ENCODE results near the gene TPP1.

DNA sequence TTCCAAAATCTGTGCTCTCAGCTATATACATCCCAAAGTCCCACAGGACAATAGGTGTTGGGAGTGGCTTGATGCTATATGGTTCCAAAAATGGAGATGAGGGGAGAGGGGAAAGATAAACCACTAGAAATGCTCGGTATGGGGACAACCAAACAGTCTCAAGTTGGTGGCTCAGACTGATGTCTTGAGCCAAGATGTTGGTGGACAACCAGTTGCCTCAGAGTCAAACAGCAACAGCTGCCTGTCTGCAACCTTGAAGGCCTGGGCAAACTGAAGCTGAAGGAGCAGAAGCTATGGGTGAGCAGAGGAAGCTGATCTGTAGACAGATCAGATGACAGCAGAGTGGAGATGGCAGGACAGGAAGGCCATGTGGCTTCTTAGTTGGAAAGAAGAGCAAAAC lies 19.8 kb downstream of the TPP1 start:
- TF ChIP-seq ELF1 (CRISPR knock-in tag; IDR thresholded peaks at IDR 0.05) (no peak), SALL1 (CRISPR knock-in tag; IDR thresholded peaks at IDR 0.05) (no peak), GLI4 (CRISPR knock-in tag; IDR thresholded peaks at IDR 0.05; ENCODE audit: borderline replicate concordance) (no peak), EZH2 (conservative IDR thresholded peaks at IDR 0.05; ENCODE audit: low read depth, low read length) (no peak), ZBTB7A (CRISPR knock-in tag; IDR thresholded peaks at IDR 0.05) (no peak), POLR2AphosphoS5 (IDR thresholded peaks at IDR 0.05; ENCODE audit: low read depth, low read length) (no peak), ATF3 (CRISPR knock-in tag; IDR thresholded peaks at IDR 0.05) (no peak), PCBP2 (optimal IDR thresholded peaks at IDR 0.05; ENCODE audit: low read depth, low read length, poor library complexity, severe bottlenecking) (no peak)
- TF ChIP-seq, protein P1, sequence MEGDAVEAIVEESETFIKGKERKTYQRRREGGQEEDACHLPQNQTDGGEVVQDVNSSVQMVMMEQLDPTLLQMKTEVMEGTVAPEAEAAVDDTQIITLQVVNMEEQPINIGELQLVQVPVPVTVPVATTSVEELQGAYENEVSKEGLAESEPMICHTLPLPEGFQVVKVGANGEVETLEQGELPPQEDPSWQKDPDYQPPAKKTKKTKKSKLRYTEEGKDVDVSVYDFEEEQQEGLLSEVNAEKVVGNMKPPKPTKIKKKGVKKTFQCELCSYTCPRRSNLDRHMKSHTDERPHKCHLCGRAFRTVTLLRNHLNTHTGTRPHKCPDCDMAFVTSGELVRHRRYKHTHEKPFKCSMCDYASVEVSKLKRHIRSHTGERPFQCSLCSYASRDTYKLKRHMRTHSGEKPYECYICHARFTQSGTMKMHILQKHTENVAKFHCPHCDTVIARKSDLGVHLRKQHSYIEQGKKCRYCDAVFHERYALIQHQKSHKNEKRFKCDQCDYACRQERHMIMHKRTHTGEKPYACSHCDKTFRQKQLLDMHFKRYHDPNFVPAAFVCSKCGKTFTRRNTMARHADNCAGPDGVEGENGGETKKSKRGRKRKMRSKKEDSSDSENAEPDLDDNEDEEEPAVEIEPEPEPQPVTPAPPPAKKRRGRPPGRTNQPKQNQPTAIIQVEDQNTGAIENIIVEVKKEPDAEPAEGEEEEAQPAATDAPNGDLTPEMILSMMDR (CRISPR knock-in tag; IDR thresholded peaks at IDR 0.05): no peak

All from HepG2 (cell line).